GM19193 (cell line): Measurements from ENCODE around the gene SERP2.

Experiments
- POLR2A ChIP-seq: IDR thresholded peaks from 4 replicates; pipeline ENCODE4 v1.6.1; 2011; ENCODE audit not compliant: insufficient read depth, insufficient read length; ENCODE audit errors: extremely low read depth

Gene SERP2

DNA sequence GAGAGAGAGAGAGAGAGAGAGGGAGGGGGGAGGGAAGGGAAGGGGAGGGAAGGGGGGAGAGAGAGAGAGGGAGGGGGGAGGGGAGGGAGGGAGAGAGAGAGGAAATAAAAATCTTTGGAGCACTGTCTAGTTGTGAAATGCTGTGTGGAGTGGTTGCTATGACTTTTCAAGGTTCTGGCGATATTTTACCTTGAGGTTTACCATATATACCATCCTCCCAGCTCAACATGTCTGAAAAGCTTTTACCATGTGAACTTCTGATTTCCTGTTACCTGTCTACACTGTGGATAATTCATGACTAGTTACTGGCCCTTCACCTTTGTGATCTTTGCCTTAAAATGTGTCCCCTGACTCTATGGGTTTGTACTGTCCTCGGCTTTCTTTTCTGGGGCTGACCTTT, 38.2 kb downstream of the SERP2 start:
- no peak for TF ChIP-seq POLR2A

- no peak for TF ChIP-seq POLR2A
Measured at GRCh38 chr13:44412346-44412935, 38.8 kb downstream of the SERP2 start.

GRCh38 chr13:44413095-44413494, 39.5 kb downstream of the SERP2 start:
- no peak for TF ChIP-seq POLR2A

GRCh38 chr13:44414716-44415115, 41.1 kb downstream of the SERP2 start:
- no peak for TF ChIP-seq POLR2A

GRCh38 chr13:44415815-44416214, 42.2 kb downstream of the SERP2 start:
- no peak for TF ChIP-seq POLR2A

- no peak for TF ChIP-seq POLR2A
Measured at GRCh38 chr13:44416301-44416700, 42.7 kb downstream of the SERP2 start.

DNA sequence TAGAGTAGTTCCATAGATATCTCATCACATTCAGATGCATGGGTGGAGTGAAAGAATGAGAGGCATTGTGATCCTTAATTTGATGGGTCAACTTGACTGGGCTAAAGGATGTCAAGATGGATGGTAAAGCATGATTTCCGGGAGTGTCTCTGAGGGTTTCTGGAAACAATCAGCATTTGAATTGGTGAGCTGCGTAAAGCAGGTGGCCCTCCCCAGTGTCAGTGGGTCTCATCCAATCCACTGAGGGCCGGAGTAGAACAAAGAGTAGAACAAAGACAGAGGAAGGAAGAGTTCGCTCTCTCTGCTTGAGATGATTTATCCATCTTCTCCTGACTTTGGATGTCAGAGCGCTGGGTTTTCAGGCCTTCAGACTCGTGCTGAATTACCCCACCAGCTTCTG, 43.1 kb downstream of the SERP2 start:
- TF ChIP-seq POLR2A: no peak

- no peak for TF ChIP-seq POLR2A
Measured at GRCh38 chr13:44417446-44417845, 43.8 kb downstream of the SERP2 start.

- no peak for TF ChIP-seq POLR2A
Measured at GRCh38 chr13:44417876-44418275, 44.3 kb downstream of the SERP2 start.

DNA sequence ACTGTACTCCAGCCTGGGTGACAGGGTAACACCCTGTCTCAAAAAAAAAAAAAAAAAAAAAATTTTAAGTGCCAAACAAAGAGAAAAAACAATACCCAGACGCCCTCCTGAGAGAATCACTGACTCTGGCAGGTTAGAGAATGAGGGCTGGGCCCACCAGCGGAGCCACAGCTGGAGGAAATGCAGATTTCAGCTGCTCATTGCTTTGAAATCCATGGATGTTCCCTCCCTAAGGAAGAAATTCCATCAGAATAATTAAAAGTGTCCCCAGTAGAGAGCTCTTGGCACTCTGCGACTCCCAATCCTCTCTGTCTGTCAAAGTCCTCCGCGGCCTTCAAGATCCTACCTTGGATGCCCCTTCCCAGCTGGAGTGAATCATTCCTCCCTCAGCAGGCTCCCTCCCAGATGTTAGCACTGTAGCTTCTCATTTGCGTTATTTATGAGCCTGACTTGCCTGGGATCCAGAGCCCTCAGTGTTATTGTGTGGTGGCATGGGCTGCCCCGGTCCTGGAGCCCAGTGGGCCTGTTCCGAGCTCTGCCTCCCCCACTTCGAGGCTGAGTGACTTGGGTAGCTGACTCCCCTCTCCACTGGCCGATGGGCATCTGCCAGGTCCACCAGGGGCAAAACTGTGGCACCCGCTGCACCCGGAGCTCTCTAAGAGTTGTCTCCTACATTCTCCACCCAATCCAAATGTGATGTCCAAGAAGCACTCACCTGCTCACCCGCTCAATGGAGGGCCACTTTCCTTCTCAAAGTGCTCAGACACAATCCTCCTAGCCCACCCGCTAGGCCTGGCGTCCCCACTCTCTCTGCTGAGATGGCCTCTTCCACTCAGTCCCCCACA, 47.0 kb downstream of the SERP2 start:
- no peak for TF ChIP-seq POLR2A

GRCh38 chr13:44421853-44422525, 48.4 kb downstream of the SERP2 start:
- no peak for TF ChIP-seq POLR2A

GRCh38 chr13:44422755-44423643, 49.4 kb downstream of the SERP2 start:
- no peak for TF ChIP-seq POLR2A

DNA sequence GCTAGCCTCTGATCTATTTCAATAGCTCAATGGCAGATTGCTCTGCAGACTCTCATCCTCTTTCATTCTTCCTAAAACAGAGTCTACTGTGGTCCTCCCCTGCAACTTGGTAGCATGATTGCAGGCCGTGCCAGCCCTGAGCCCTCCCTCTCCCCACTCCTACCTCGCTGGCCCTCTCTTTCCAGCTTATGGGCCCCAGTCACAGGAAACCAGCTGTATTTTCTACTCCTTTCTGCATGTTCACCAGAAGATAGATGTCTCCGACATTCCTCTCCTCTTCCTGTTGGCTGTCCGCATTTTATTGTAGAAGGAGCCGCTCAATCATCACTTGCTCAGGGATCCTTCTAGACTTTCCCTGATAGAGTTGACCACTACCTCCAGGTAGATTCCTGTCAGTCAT, 50.2 kb downstream of the SERP2 start:
- TF ChIP-seq POLR2A: no peak

DNA sequence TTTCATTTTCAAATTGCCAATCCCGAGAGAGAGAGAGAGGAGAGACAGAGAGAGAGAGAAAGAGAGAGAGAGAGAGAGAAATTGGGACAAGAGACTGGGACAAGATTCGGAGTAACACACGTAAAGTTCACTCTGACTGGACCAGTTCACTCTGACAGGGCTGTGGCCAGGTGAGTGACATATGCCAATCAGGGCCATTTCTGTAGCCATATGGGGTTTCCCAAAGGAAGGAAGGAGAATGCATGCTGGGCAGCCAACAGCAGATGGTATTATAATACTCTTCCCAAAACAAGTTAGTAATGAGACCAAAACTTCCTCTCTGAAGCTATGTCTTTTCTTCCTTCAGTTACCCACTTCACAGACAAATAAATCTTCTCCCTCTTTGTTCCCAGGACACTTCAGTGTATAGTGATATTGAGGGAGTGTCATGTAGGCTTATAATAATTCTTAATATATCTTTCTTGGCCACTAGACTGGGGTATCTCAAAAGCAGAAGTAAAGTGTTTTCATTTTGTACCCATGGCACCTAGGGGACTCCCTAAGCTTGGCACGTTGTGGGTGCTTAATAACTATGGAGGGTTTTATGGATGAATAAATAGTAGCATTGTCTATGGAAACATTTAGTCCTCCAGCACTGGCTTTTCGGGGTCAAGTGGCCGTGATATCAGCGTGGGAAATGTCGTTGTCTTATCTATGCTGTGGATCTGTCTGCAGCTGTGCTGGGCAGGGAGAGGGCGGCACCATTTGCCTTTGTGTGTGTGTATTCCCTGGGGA, 51.6 kb downstream of the SERP2 start:
- no peak for TF ChIP-seq POLR2A
